HK-2 (cell line): Measurements from ENCODE around the gene ZMAT2.
"Not testable (repeated sequence)": the region's sequence is repeated elsewhere in the genome, so short reads cannot be mapped to it uniquely, and the experiment has no call there.

Source experiments
- DNase-seq: peaks from one replicate; pipeline ENCODE4 v3.0.0-alpha.2; 2018; ENCODE audit not compliant: unreplicated experiment

Gene ZMAT2

DNA sequence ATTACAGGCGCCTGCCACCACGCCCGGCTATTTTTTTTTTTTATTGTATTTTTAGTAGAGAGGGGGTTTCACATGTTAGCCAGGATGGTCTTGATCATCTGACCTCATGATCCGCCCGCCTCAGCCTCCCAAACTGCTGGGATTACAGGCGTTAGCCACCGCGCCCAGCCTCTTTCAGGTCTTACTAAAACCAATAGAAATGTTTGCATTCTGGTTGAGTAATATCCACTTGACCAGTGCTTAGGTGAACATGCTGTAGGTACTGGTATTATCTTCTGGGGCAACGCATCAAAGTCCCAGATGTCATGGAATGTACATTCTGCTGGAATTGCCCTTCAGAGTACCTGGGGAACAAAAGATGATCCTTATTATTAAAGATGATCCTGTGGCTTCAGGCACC is 8.5 kb downstream of the ZMAT2 start:
- not testable (repeated sequence) for DNase-seq

GRCh38 chr5:140710899-140711552 is 10.8 kb downstream of the ZMAT2 start:
- DNase-seq, result peak; percentile 92

- no peak for DNase-seq
These were observed 11.5 kb downstream of the ZMAT2 start for GRCh38 chr5:140711794-140712193.

GRCh38 chr5:140713562-140714094 is 13.4 kb downstream of the ZMAT2 start:
- no peak for DNase-seq

- not testable (repeated sequence) for DNase-seq
These were observed 16.0 kb downstream of the ZMAT2 start for GRCh38 chr5:140716238-140716637.

GRCh38 chr5:140718266-140718592 is 18.0 kb downstream of the ZMAT2 start:
- no peak for DNase-seq

GRCh38 chr5:140720738-140721137 is 20.5 kb downstream of the ZMAT2 start:
- not testable (repeated sequence) for DNase-seq

DNA sequence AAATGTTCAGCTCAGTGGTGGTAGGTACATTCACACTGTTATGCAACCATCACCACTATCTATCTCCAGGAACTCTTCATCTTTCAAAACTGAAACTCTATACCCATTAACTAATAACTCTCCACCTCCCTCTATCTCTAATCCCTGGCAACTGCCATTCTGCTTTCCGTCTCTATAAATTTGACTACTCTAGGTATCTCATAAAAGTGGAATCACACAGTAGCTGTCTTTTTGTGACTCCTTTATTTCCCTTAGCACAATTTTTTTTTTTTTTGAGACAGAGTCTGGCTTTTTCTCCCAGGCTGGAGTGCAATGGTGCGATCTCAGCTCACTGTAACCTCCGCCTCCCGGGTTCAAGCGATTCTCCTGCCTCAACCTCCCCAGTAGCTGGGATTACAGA is 21.1 kb downstream of the ZMAT2 start:
- not testable (repeated sequence) for DNase-seq

- DNase-seq, result peak; percentile 91
These were observed 25.7 kb downstream of the ZMAT2 start for GRCh38 chr5:140725799-140726471.

GRCh38 chr5:140733098-140733497 is 32.9 kb downstream of the ZMAT2 start:
- no peak for DNase-seq

DNA sequence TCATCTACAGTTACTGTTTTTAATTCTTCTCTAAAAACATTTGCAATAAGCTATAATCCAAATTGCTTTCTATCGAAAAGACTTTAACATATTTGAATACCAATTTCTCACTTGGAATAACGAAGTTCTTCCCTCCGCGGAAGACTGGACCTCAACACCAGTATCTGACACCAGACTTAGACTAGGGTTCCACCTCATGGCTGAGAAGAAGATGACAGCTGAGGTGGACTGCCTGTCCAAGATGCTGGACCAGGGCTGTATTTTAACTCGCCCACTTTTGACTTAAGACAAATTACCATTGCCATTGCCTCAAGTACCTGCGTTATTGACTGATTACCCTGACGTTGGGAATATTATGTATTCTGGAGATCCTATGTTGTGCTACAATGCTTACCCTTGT is 34.1 kb downstream of the ZMAT2 start:
- no peak for DNase-seq

GRCh38 chr5:140737486-140737885 is 37.2 kb downstream of the ZMAT2 start:
- no peak for DNase-seq

DNA sequence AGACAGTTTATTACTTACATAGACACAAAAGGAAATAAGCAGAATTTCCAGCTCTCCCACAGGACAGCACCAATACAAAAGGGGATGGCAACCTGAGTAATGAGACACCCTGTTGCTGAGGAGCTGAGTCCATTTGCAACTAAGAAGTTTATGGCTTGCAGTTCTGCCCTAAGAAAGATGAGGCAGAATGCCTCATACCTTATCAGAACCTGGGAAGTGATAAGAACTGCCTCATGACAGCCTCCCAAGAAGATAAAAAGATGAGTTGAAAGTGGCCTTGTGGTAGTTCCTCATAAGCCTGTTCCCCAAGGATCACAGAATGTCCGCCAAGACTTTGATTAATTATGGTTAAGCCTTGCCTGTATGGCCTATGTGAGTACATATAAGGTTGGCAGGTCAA is 41.7 kb downstream of the ZMAT2 start:
- DNase-seq, result no peak

DNA sequence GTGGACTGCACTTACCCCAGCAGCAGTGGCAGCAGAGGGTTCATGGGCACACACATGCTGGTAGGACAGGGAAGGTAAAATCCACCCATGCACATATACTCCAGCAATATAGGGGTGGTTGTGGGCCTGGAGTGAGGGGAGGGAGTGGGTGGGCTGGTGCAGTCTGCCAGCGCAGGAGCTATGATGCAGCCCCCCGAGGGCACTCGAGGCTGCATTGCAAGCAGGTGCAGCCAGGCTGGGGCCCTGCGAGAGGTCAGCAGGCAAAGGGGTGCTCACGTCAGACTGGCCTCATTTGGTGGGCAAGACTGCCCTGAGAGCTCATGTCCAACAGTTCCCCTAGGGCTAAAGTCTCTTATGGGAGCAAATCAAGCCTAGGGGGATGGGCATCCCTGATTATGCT is 53.3 kb downstream of the ZMAT2 start:
- DNase-seq, result no peak
